Stimulated activated CD4-positive, alpha-beta T cell treated with anti-CD3 and anti-CD28 coated beads, Interleukin-12 subunit alpha, Interleukin-12 subunit beta, amount 100 ng/mL, for 48 hours (primary cell): ENCODE data around the gene ZNF280B.

ENCODE experiments used
- DNase-seq, 3 donors: peaks; one replicate each; pipeline ENCODE4 v3.0.0-alpha.2; 2020; ENCODE audit warnings: low read depth in 2 of 3, low spot score in 1 of 3

The ZNF280B gene, protein sequence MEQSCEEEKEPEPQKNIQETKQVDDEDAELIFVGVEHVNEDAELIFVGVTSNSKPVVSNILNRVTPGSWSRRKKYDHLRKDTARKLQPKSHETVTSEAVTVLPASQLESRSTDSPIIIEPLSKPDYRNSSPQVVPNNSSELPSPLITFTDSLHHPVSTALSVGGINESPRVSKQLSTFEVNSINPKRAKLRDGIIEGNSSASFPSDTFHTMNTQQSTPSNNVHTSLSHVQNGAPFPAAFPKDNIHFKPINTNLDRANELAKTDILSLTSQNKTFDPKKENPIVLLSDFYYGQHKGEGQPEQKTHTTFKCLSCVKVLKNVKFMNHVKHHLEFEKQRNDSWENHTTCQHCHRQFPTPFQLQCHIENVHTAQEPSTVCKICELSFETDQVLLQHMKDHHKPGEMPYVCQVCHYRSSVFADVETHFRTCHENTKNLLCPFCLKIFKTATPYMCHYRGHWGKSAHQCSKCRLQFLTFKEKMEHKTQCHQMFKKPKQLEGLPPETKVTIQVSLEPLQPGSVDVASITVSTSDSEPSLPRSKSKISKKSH

DNA sequence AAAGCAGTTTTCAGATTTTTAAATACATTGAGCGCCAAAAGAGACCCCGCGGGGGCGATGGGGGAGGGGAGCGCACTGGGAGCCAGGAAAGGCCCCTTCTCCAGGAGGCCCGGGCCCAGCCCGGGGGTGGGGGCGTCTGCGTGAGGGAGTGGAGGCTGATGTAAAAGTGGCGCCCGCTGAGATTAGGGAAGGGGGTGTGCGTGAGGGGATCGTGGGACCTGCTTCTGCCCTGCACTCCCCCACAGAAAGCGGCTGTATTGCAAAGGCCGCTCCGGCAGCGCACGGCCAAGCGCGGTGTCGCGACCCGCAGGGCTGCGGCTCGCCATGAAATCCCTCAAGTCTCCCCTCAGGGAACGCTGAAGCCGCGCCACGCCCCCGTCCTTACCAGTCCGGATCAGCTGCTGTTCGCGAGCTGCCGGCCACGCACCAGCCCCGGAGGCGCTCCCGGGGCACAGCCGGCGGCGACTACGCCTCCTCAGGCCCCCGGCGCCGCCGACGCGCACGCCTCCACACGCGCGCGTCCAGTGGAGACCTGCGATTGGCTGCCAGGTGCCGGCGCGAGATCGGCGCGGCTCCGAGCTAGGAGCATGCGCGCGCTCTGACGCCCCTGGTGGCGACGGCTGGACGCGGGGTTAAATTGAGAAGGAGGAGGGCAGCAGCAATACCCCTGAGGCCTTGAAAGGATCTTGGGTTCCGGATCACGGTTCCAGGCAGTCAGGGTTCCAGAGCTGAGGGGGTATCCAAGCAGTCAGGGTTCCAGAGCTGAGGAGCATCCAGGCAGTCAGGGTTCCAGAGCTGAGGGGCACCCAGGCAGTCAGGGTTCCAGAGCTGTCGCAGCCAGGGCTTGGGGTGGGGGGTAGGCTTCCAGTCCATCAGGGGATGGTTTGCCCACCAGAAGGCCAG lies at the start of gene ZNF280B:
TSS of gene ZNF280B (minus strand) at position 469 of the 903 bp plus-strand sequence. CDS start 19,344 bp downstream, outside the sequence.
- peak; percentile 77 to 83 (median 78) for DNase-seq

DNA sequence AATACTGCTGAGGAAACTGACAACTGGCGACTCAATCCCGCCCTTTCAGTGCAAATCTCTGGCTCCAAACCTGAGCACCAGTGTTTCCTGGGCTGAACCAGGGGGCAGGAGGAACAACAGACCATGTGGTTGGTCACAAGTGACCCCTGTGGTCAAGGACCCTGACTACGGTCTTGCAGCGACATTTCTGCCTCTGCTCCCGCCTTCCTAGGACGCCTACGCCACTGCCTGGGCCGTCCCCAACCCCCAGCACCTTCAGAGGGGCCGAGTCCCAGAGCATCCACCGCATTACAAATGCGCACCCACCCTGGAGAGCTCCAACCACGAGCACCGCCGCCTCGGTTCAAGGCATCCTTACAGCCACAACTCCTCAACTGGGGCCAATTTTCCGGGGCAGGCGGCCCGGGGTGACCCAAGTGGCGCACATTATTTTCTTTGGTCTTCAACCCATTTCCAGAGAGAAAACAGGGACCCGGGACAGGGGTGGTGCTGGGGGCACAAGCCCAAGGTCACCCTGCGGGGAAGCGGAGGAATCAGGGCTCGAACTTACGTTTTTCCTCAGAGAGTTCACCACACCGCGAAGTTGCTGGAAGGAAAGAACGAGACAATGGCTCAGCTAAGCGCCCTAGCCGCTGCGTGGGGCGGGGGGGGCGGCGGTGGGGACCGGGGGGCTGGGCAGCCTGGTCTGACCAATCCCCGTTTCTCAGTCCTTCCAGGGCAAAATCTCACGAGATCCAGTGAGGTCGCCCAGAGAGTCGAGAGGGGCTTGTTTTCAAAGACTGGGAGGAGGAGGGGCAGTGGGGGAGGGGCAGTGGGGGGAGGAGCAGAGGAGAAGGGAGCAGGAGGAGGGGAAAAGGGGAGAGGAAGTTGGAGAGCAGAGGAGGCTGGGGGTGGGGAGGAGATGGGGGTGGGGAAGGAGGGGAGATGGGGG lies 48.7 kb upstream of the ZNF280B start:
- no peak for DNase-seq

DNA sequence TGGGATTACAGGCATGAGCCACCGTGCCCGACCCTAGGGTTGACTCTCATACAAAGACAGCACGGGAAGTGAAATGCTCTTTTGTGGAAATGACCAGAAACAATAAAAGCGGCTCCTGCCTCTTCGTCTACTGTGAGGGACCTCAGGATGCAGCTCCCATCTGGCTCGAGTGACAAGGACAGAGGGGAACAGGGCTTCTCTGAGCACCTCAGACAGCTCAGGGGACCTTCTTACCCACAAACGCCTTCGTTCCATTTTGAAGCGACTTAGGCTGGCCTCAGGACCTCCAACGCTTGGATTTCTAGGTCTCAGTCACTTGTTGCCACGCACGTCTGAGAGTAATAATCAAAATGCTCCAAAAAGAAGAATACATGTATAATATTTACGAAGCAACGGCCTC lies 48.0 kb upstream of the ZNF280B start:
- DNase-seq, result no peak

DNA sequence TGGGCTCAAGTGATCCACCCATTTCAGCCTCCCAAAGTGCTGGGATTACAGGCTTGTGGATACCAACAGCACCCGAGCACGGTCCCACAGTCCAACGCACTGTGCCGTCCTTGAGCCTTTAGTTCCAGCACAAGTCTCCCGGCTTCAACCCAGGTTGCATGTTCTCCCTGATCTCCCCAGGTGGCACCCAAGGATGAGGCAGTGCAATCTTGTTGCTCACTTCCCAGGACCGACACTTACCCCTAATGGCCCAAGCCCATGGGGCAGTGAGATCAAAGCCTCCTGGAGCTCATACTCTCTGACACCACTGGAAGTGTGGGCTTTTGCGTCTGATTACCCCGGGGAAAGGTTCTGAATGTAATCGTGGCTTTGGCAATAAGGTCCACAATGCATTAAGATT lies 47.1 kb upstream of the ZNF280B start:
- no peak for DNase-seq

DNA sequence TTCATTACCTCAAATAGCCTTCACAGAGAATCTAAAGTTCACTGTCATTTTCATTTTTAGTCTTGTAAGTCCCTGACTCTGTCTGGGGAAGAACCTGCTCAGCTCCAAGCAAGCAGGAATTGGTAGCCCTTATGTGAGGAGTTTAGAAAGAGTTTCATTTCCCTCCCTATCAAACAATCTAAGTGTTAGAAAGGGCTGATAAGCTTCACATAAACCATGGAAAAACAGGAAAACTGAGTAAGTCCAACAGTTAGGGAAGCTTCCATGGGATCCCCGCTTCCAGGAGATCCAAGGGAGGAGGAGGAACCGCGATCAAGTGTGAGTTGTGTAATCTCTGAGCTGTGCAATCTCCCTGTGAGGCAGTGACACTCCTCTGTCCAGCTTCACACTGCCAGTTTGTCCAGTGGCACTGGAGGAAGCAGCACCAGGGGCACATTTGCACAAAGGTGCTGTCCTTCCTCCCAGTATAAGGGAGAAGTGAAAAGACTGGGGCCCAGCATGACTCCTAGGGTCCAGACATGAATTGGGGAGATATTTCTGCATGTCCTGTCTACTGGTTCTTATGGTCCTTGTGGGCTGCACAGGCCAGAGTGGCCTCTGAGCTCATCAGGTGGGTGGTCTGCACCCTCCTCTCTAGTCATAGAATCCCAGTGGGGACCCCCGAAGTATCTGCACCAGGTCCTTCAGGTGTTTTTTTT lies 46.2 kb upstream of the ZNF280B start:
- no peak for DNase-seq

DNA sequence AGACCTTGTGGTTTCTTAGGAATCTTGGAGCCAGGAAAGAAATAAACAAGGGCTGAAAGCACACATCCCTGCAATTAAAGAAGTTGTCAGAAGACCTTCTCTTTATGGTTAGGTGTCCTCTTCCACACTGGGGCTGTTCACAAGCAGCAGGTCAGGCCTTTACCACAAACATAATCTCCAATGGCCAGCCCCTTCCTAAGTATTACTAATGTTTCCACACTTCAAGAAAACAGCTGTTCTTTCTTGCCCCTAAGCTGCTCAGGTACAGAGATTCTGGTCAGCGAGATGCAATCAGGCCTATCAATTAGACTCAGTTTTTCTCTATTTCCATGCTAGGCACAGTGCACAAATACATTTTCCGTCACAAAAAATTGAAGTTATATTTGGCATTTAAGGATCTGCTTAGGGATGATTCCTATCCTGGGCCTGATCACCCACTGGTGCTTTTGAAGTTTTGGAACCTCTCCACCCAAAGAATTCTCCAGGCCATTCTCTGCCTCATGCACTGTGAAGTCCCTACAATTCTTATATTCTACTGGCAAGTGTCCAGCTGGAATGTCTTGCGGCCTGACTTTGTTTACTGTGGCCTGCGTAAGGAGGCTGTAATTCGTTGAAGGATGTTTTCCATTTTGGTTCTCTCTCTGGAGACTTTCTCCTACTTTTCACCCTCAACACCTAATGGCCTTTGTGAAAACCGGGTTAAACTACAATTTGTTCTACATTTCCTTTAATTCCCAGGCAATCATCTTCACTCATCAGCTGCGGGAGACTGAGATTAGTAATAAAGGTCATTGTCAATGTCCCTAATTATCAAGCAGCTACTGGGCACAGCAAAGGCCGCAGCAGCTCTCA lies 45.4 kb upstream of the ZNF280B start:
- DNase-seq, result no peak

DNA sequence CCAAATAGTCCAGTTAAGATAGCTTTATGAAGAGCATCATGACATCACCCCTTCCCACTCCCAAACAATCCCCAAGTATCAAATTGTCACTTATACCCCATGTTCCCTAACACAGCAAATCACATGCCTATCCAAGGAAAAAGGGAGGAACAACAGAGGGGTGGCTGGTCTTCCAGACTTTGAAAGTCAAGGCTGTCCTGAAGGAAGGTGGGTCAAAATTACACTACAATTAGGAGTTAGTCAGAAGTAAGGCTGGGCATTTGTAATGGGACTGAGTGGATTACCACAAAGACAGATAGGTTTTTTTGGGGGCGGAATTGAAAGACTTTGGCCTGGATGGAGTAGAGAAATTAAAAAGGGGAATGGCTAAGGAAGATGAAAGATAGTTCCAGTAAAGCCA lies 44.6 kb upstream of the ZNF280B start:
- DNase-seq, result no peak

DNA sequence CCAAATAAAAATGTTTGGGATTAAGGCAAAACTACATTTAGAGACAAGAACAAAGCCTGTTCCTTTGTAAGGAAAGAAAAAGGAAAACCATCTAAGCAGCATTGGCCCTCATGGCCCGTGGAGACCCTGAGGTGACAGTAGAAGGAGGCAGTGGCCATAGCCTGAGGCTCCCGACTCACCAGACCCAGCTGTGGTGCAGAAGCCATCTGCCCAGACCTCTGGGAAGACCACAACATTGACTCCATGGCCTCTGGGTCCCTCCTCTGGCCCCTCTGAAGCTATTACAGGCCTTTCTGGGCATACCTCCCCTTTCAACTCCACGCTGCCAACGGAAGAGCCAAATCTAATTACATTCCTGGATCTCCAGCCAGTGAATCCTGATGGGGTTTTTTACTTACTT lies 44.1 kb upstream of the ZNF280B start:
- no peak for DNase-seq

DNA sequence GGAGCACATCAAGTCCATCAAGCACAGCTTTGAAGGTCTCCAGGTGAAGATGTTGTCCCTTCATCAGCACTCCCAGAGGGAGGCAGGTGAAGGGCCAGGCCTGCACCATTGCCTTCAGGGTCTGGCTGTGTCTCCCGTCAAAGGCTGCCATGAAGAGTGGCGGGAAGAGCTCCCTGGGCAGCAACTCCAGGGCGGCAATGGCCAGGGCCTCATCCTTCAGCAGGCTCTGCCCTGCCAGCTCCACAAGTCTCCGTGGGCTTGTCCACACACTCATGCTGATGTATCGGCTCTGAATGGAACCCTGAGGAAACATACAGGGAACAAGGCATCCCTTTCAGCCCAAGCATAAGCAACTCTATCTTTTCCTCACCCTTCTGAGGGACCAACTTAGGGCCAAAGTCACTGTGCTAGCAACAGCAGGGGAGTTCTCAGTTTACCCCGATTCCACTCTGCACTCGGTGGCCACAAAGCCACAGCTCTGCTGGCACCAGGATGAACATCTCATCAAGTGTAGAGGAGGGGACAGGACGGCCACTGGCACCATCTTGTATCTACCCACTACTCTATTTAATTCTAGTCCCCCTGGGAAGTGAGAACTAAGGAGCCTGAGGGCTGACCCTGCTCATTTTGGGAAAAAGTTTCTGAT lies 42.4 kb upstream of the ZNF280B start:
- no peak for DNase-seq

DNA sequence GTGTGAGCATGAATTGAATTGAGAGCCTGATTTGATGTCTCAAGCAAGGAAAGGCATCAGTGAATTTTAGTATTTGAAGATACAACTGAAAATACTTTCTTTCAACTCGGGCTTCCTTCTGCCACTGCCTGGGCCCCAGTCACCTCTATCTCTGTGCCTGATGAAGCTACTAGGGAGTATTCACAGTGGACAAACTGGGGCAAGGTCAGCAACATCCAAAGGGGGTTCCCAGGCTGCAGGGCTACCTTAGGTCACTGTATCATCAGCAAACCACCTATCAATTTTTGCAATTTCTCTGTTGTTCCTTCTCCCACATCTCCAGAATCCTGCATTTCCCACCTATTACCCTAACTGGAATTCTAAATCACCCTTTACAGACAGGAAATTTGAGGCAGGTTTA lies 40.4 kb upstream of the ZNF280B start:
- DNase-seq, result no peak

DNA sequence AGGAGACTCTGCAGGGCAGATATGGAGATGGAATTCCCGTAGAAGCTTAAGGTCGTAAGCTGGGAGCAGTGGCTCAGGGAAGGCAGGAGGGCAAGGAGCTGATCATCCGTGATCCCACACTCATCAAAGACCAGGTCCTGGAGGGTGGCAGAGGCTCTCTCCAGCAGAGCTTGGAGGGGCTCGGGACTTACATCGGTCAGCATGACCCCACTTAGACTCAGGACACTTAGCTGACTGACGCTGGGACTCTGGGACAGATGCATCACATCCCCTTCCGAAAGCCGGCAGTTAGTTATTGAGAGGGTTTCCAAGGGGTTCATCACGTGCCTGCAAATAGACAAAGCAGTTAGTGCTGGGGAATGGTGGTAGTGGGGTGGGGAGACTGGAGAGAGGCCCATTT lies 39.8 kb upstream of the ZNF280B start:
- no peak for DNase-seq

DNA sequence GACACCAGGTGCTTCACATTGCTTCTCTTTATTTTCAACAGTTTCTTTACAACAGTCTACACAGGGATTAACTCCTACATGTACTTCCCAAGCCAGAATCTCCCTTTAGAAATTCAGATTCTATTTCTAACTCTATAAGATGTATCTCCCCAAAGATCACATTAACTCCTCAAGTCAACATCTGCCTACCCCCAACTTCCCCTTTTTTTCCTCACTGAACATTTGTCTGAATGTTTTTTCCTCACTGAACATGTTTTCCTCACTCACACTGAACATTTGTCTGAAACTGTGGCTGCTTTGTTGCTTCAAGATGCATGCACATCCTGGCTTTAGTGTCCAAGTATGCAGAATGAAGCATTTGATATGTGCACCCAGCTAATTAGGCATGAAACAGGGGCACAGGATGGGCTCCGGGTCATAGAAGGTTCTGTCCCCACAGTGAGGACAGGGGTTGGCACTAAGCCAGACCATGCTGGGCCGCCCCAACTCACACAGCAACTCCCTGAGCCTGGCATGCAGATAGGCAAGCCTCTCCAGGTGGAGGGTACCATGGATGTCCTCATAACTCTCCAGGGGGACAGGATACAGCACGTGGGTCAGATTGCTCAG lies 39.3 kb upstream of the ZNF280B start:
- no peak for DNase-seq

DNA sequence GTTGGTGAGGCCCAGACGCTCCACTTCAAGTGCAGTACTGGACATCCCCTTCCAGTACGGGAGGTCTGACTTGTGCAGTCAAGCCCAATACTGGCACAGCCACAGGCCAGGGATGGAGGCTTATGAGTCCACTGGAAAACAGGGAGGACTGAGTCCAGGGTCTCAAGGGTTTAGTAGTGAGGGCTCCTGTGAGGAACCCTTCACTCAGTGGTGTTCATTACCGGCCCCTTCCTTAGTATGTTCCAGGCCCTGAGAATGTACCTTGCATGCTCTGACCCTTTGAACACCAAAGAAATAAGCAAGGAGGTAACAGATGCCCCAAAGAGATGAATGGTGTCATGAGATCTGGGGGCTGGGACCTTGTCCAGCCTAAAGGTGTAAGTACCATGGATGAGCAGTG lies 38.7 kb upstream of the ZNF280B start:
- DNase-seq, result no peak

DNA sequence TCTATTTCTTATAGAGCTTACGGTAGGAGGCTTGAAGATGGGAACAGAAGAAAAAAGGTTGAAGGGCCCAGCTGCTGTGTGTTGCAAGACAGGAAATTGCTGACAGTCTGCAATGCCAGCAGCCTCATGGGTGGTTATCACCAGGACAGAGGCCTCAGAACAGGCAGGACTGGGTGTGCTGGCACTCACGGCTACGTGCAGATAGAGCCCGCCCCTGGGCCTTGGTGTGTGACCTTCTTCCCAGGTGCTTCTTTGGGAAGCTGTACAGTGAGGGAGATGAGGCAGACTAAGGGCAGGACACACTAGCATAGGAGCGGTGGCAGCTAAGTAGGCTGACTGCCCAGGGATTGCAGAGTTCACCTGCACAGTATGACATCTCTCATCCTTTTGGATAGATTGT lies 37.9 kb upstream of the ZNF280B start:
- no peak for DNase-seq

DNA sequence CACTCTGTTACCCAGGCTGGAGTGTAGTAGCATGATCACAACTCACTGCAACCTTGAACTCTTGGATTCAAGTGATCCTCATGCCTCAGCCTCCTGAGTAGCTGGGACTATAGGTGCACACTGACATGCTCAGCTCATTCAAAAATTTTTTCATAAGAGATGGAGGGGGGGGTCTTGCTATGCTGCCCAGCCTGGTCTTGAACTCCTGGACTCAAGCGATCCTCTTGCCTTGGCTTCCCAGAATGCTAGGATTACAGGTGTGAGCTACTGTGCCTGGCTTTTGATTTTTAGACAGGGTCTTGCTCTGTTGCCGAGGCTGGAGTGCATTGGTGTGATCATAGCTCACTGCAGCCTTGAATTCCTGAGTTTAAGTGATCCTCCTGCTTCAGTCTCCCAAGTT lies 36.5 kb upstream of the ZNF280B start:
- no peak for DNase-seq

DNA sequence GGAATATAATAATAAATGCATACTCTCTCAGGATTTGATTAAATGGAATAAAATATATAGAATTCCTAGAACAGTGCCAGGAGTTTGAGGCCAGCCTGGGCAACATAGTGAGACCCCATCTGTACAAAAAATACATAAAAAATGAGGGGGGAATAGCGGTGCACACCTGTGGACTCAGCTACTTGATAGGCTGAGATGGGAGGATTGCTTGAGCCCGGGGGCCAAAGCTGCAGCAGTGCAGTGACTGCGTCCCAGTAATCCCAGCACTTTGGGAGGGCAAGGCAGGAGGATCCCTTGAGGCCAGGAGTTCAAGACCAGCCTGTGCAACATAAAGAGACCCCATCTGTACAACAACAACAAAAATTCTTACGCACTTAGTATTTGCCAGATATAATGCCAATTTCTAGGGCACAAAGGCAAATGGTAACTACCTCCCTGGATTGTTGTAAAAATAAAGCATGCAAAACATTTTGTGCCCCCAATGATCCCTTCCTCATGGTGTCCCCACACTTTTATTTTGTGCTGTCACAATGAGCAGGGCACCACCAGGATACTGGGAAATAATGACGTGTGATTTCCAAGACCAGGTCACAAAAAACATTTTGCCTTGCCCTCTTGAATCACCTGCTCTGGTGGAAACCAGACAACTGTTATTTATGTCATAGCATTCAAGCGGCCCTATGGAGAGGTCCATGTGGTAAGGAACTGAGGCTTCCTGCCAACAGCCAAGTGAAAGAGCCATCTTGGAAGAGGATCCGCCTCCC lies 29.9 kb upstream of the ZNF280B start:
- no peak for DNase-seq

DNA sequence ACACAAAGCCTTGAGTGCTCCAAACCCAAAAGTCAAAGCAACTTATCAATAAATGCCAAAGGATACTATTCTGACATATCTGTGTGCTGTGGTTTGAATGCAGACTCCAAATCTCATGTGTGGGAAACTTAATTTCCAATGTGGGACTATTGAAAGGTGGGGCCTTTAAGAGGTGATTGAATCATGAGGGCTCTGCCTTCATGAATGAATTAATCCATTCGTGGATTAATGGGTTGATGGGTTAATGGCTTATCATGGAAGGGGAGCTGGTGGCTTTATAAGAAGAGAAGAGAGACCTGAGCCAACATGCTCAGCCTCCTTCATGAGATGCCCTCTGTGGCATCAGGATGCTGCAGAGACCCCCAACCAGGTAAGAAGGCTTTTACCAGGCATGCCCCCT lies 28.4 kb upstream of the ZNF280B start:
- DNase-seq, result no peak

DNA sequence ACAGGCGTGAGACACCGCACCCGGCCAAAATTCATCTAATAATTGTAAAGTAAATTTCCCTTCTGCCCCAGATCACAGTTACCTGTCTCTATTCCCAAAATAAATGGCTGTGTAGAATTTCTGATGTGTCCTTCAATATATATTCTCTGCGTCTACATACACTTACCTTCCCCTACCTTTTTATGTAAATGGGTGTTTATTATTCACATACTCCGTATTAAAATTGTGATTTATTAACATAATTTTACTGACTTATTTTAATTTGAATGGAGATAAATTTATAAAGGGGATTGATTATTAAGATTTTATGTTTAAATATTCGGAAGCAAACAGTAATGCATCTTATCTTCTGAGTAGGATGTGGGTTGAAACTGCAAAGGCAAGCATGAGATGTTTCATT lies 28.0 kb upstream of the ZNF280B start:
- no peak for DNase-seq
